ENCODE results near the gene ZBTB22.

ZBTB22 gene

DNA sequence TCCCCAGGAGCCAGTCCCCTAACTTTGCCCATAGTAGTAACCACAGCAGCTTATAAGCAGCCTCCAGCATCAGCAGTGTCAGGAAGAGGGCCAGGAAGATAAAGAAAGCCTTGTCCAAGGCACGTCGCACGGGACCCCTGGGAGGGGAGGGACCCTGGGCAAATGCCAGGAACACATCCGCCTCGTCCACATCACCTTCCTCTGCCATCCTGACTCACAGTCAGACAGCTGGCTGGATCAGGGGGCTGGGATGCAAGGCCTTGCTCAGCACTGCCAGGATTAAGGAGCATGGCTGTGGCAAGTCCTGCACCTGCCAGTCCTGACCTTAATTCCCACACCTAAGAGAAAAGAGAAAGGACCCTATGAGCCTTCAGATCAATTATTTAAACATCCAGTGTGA lies 11.5 kb upstream of the ZBTB22 start:
- peak; percentile 13 for DNase-seq

DNA sequence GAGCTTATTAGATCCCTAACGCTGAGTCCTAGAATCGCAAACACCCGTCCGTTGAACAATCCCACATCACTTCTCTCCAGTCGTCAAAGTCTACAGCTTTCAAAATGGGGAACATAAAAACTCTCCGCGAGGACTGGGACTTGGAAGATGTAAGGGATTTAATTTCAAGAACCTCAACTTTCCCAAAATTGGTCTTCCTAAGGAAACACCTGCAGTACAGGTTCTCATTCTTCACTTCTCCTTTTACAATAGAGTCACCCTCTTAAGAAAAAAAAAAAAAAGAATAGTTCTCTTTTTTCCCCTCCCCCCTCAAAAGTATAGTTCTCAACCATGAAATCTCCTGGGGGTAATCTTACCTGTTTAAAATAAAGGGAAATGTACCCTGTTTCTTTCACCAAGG lies 6.6 kb upstream of the ZBTB22 start:
- DNase-seq, result no peak

DNA sequence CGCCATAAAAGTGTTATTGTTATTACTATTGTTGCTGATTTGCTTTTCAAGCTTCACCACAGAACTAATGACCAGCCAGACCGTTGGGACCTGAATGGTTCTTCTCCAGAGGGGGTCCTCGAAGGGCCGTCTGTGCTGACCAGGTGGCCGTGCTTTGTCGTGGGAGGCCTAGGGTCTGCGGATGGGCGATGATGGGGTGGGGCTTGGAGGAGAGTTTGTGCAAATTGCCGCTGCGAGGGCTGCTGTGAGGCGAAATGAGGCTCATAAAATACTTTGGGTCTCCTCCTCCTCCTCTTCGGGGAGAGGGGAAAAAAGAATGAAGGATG lies 6.0 kb upstream of the ZBTB22 start:
- DNase-seq, result no peak

DNA sequence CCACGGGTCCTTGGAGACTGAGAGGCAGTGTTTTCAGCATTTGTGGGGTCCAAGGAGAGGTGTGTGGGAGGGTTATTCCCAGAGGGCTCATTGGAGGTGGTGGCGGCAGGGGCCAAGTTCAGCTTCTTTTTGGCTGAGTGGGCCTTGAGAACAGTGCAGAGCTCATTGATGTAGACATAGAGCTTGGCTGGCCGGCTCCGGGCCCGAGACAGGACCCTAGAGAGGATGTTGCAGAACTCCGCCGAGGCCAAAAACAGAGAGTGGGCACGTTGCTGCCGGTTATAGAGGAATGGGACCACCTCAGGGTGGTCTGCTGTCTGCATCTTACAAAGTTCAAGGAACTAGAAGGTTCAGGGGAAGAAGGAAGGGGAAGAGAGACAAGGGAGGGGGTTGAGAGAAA lies 3.7 kb upstream of the ZBTB22 start:
- DNase-seq, result no peak

DNA sequence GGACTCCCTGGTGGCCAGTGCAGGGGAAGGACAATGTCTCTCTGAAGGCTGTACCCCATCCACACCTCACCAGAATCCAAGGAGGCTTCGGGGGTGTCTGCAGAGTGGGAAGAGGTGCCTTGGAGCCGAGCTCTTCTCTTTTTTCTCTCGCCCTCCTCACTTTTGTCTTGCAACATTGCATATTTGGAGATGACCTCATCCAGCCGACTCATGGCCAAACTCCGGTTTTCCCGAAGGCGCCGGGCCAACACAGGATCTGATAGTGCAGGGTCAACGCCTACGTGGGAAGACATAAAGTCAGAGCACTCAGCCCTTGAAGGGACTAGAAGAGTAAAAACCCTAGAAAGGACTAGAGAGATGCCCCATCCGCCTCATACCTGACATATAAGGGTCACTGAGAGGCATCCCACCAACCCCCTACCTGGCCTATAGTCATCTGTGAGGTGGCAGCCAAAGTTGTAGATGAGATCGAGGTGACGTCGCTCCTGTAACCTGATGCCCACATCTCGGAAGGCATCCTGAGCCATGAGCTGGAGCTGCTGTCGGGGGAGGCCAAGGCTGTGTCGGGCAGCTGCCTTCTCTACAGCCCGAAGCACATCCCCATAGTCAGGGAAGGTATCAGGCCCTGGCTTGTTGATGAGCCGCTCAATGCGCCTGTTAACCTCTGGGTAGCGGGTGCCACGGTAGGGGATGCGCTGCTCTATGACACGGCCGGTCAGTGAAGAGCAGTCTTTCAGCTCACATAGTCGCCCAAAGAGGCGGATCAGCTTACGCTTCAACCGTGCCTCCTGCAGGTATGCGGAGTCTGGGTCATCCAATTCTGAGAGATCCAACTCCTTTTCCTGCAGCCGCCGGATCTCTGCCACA lies 3.0 kb upstream of the ZBTB22 start:
- DNase-seq, result peak; percentile 97

DNA sequence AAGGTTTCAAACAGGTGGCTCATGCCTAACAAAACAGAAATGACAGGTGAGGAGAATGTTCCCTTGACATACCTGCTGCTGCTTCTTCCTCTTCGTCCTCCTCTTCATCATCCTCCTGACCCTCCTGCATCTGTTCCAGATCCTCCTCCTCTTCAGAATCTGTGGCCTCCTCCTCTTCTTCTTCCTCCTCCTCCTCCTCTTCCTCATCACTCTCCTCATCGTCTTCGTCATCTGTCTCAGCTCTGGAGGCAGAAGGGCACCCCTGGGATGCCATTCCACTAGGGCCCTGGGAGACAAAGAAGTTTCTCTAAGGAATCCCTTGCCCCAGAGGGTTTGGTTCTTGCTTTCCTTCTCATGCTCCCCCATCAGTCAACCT lies 2.4 kb upstream of the ZBTB22 start:
- no peak for DNase-seq

DNA sequence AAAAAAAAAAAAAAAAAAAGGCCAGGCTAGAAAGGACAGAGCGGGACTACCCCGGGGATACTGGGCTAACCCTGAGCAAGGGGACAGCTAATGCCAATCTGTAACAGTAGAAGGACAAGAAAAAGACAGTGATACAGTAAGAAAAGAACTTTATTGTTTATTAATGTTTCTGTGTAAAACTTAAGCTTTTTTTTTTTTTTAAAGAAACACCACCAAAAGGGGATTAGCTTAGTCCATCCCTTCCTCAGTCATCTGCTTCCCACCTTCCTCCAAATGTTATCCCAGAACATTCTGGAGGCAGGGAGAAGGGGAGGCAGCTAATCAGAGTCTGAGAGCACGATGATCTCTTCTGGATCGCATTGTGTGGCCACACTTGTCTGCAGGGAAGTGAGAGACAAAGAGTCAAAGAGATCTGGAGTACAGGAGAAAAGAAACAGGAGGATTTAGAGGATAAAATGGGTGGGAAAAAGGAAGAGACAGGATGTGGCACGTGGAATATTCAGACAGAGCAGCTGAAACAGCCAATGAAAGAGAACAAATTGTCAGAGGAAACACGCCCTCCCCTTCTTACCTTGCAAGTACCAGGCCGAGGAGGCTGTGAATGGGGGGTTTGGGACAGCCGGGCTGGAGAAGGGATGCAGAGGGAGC lies 1.0 kb upstream of the ZBTB22 start:
- DNase-seq, result no peak

DNA sequence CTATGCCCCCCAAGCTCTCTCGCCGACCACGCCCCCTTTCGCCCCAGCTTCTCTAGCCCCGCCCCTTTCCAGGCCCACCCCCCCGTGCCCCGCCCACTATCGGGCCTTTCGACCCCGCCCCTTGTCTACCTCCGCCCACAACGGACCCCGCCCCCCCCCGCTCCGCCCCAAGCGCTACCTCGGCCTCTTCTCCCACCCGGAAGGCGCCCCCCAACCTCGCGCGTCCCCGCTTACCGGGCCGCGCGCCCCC lies 200 bp downstream of the ZBTB22 start:
- no peak for DNase-seq

DNA sequence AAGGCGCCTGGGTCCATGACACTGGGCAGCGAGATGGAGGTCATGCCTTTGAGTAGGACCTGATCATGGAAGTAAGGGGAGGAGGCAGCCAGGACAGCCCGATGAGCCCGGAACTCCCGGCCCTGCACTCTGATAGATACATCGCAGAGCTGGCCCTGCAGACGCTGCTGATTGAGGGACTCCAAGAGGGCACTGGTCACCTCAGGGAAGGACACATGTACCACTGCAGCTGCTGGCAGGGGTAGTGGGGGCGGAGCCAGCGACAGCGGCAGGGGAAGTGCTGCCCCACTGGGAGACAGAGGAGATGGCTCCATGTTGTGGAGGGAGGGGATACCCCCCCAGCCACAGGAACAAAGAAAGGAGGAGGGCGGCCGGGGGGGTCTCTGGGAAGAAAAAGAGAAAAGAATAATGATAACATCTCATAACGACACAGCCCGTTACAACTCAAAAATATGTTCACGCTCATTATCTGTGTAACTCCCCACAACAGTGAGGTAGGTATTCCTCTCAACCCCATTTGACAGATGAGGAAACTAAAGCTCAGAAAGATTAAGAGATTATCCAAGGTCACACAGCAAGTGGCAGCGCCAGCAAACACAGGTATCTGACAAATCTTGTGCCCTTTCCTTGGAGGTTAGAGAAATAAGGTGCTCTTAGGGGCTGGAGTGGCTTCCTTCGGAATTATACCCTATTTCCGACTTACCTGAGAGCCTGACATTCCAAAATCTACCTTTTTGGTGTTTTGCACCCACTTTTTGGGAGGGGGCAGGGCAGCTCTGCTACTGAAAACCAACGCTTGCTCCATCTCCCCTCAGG lies 733 bp downstream of the ZBTB22 start:
- no peak for DNase-seq

DNA sequence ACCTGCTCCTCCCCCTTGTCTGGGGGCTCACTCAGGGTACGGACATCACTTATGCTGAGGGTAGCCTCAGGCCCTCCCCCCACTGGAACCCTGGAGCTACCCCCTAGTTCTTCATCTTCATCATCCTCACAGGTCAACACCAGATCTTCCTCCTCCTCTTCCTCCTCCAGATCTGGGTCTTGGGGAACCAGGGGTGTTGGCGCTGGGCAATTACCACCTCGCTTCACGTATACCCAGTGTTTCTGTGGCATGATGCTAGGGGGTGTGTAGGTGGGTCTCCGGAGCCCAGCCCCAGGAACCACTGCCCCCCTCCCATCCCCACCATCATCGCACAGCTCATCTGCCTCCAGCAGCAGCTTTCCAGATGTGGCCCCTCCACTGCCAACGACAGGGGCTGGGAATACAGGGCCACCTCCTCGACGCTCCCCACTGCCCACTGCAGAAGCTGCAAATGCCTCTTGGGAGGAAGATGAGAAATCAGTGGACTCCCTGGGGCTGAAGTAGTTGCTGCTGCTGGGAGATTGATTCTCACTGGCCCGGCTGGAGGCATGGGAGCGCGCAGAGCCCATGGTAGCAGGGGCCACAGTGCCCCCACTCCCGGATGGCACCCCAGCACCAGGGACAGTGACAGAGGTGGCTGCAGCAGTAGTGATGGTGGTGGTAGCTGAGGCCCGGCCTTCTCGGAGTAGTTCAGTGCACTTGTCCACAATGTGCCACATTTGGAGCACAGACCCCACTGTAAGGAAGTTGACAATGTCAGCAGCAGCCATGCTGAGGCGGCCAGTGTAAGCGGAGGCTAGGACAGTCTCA lies 1.5 kb downstream of the ZBTB22 start:
- DNase-seq, result no peak

DNA sequence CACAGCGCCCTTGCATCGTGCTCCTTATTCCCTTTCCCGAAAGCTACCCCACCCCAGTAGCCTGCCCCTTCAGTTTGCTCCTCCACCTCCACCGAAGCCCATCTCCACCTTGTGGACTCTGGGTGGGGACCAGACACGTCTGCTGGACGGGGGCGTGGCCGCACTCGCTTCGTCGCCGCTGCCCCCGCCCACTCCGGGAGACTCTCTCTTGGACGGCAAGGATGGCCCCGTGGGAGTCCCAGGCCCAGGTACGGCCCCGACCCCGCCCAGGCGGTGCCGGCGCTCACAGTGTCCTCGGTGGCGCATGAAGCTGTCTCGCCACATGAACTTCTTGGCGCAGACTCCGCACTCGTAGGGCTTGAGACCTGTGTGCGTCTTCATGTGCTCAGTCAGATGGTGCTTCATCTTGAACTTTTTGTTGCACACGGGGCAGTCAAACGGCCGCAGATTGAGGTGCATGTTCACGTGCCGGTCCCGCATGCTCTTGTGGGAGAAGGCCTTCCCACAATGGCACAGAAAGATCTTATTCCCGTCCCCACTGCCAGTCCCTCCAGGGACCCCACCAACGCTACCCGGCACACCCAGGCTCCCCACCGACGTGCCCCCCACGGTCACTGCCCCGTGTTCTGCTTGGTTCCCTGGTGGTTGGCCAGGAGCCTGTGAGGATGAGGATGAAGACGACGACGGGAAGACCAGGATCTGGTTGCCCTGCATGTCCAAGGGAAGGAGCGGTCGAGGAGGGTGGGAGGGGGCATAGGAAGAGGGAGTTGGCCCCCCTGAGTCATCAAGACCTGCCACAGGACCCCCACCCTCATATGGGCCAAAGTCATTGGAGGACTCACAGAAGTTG lies 2.4 kb downstream of the ZBTB22 start:
- DNase-seq, result peak; percentile 32

DNA sequence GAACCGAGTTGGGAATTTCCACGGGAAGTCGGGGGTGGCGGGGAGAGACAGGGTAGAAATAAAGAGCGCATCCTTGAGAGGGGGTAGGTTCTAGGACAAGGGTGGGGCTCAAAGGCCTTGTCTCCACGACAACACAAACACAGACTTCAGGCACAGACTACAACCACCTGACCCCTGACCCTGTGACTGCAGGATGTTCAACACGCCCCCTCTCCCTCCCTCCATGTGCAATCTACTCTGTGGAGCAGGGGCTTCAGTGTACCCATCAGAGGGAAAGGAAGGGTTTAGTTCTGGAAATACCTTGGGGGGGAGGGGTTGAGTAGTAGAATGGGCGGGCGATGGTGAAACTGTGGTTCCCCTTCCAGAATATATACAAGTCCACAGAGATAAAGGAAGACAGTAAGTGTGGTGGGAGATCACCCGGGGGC lies 3.0 kb downstream of the ZBTB22 start:
- peak; percentile 85 for DNase-seq

DNA sequence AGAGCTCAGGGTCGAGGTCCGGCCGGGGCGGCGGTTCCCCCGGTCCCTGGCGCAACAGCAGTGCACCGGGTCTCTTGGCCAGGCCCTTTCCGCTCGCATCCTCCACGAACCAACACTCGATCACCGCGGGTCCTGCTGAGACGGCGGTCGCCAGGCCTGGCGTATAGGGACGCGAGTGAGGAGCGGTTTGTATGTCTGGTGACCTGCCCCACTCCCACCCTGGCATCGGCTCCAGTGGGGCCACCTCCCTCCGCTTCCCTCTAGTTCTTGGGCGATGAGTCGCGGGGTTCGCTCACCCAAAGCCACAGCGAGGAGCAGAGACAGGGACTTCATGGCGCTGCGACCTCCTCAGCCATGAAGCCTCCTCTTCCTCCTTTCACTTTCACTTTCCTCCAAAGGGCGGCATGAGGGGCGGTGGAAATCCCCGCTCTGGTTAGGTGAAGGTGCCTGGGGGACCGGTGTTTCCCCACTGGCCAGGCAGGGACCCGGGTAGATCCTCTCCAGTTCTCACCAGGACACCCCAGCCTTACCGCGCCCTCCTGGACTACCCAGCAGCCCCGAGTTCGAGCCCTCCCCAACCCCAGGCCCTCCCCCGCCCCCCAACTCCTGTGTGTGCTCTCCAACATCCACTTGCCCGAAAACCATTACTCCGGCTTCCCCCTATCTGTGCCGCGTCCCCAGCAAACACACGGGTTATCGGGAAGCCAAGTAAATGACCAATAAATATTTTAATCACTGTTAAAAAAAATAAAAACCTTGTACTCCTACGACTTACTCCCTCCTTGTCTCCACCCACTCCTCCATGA lies 3.6 kb downstream of the ZBTB22 start, which contains the start of gene TAPBP:
Gene TAPBP (minus strand): TSS at position 370 of the 806 bp plus-strand sequence. CDS start 37 bp downstream, at position 333.
- peak; percentile 79 for DNase-seq

DNA sequence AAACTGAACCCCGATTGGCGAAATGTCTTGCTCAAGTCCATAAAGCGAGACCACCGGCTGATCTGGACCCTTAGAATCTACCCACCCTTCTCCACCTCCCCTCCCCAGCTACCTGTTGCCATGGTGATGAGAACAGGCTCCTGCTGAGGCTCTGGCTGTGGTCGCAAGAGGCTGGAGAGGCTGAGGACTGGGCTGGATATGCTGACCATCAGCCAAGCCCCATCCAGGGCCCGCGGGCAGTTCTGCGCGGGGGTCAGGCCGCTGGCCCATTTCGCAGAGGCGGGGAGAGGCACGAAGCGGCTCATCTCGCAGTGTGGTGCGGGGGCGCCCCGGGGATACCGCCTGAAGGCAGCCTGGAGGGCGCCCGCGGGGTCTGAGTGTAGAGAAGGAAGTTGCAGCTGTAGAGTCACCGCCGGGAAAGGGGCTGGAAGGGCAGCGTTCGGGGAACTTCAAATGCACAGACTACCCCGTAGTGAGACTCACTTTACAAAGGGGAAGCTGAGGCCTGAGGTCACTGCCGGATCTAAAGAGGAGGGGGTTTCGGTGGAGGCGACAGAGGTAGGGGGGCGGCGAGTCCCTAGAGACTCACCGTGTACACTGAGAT lies 4.3 kb downstream of the ZBTB22 start:
- DNase-seq, result peak; percentile 47

DNA sequence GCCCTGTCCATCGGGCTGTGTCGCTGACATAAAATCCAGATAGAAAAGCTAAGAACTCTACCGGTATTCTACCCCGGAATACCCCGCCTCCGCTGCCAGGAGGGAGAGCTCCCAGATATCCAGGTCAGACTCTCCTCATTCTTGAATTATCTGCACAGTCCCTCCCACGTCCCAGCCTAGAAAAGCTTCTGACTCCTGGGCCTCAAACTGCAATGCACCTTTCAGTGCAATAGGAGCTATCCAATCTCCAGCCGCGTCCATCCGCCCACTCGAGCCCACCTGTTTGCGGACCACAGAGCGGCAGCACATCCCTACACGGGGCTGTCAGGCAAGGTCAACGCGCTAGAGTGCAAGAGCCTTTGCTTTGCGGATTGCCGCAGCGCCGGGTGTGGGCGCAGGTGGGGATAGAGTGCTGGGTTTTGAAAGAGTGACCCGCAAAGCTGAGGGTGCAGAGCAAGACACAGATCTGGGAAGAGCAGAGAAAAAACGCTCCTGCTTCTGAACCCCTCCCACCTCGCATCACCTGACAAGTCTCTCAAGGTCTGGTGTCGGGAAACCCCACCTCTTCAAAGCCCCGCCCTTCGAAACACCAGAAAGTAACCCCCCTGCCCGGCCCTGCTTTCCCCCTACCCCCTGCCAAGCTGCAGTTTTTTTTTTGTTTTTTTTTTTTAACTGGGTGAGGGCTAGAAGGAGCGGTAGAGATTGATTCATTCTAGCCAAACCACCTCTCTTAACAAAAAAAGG lies 5.0 kb downstream of the ZBTB22 start:
- peak; percentile 69 for DNase-seq

DNA sequence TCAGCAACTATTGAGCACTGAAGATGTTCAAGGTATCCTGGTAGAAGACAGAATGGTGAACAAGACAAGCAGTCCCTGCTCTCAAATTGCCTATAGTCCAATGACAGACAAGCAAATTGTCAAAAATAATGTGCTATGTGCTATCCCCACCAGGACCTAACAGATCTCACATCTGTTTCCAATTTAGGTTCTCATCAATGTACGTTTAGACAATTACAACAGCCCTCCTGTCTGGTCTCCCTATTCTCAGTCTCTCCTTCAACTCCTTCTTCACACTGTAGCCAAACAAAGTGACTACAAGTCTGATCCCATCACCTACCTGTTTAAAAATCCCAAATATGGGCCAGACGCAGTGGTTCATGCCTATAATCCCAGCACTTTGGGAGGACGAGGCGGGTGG lies 11.2 kb downstream of the ZBTB22 start:
- DNase-seq, result no peak

DNA sequence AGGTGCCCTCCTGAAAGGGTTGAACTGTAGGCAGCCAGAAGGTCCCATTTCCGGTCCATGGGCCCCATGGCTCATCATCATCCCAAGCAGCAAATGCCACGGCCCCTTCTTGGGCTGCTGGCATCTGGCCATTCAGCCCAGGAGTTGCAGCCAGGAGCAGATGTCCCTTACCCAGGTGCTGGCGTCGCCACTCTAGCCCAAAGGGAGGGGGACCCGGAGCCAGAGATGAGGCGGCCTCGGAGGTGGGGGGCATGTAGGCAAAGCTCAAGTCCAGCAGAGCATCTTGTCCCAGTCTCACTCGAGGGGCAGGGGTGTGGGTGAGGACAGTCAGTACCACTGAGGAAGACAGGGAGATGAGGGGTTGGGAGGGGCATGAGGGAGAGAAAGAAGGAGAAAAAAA lies 12.5 kb downstream of the ZBTB22 start:
- no peak for DNase-seq

DNA sequence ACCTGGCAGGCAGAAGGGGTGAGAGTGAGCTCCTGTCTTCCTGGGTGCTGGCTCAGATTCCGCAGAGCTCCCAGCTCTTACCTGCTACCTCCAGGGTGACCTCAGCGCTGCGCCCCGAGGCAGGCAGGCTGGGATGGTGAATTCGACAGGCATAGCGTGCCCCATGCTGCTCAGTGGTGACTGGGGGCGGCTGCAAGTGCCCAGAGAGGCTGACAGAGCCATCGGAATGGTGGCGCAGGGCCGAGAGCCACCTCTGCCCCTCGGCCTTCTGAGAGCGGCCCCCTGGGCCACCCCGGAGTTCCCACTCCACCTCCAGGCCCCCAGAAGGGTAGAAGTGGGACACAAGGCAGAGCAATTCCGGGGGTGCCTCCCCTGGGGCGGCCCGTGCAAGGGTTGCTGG lies 13.3 kb downstream of the ZBTB22 start:
- DNase-seq, result no peak

DNA sequence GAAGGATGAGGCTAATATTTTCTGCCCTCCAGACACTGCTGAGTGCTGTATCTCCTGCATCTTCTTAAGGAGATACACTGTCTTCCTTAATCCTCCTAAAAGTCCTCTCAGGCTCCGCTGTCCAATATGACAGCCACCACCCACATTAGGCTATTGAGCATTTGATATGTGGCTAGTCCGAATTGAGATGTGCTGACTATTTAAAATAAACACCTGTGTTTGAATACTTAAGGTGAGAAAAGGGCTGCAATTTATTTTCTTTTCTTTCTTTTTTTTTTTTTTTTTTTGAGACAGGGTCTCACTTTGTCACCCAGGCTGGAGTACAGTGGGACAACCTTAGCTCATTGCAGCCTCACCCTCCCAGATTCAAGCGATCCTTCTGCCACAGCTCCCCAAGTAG lies 15.7 kb downstream of the ZBTB22 start:
- no peak for DNase-seq
